ENCODE measurements around the gene STIM2. TPM values are rescaled to one million over a fixed set of nuclear protein-coding genes. Genes with fewer than 3 reads are reported as not detected.

Gene STIM2
- total and polyA plus RNA-seq, 2 donors (not counting 3 experiments of a cell fraction or from before 2014, with no cell fraction given): 21.0 to 21.2 TPM

GRCh38 chr4:26821031-26821430, 39.6 kb upstream of the STIM2 start:
- no TSS peak for BruUV-seq (replicated peaks)
- POLR2A ChIA-PET: no interaction called here
- Histone ChIP-seq H3K4me1 (ENCODE audit: control insufficient read depth, extremely low read depth, insufficient read depth, low read length) (peaks cover 11% of the 10 kb centered on the region), H3K27ac (ENCODE audit: insufficient read depth, low read depth, low read length) (no peak overlapping the region), H3K4me2 (ENCODE audit: insufficient read depth, low read length) (no peak overlapping the region), H3K9me3 (replicated peaks; ENCODE audit: control insufficient read depth, insufficient read depth, low read length) (no peaks in the 10 kb centered on the region), H3K9ac (replicated peaks; ENCODE audit: extremely low read depth, insufficient read depth, low read length) (no peak overlapping the region), H4K20me1 (replicated peaks; ENCODE audit: control insufficient read depth, extremely low read depth, insufficient read depth, low read length) (no peaks in the 10 kb centered on the region), H3K27me3 (ENCODE audit: control insufficient read depth in 2 of 2, insufficient read depth in 2 of 2, low read length in 2 of 2) (no peaks in the 10 kb centered on the region), H3K36me3 (ENCODE audit: control insufficient read depth in 2 of 2, extremely low read depth in 1 of 2, insufficient read depth in 2 of 2, low read length in 2 of 2) (no peaks in the 10 kb centered on the region), H3K79me2 (ENCODE audit: control insufficient read depth, insufficient read depth, low read length) (no peaks in the 10 kb centered on the region), H2AFZ (ENCODE audit: low read depth, low read length) (no peak overlapping the region), H3K9me1 (replicated peaks; ENCODE audit: control insufficient read depth, extremely low read depth, insufficient read depth, low read length) (no peaks in the 10 kb centered on the region), H3K4me3 (replicated peaks in 1 of 3; ENCODE audit: insufficient read depth in 1 of 3, low read depth in 1 of 3, low read length in 3 of 3) (no peak overlapping the region)
- CTCF ChIA-PET: no interaction called here
- dilution Hi-C loops (cut with MboI; ENCODE audit: extremely low pct_ligation_motif_present, low sequenced_read_pairs) (no loop called here), intact Hi-C loops (cut with micrococcal nuclease) (no loop called here)
- DNase-seq (ENCODE audit: low read depth, low spot score) (no peak), FAIRE-seq (no peak)
- no peak for TF ChIP-seq EZH2 (IDR thresholded peaks at IDR 0.05; ENCODE audit: borderline replicate concordance, low read depth, low read length, severe bottlenecking)
- no peak for TF ChIP-seq POLR2AphosphoS5 (IDR thresholded peaks at IDR 0.05; ENCODE audit: insufficient read depth, low read depth, low read length)
- no peak for TF ChIP-seq MAX (IDR thresholded peaks at IDR 0.05; ENCODE audit: insufficient read depth, insufficient read length)
- TF ChIP-seq MYC (IDR thresholded peaks at IDR 0.05; ENCODE audit: low read depth, low read length): no peak
- TF ChIP-seq GATA2 (IDR thresholded peaks at IDR 0.05; ENCODE audit: insufficient read depth, insufficient read length, low read depth, low read length): no peak
- no peak for TF ChIP-seq JUN (IDR thresholded peaks at IDR 0.05; ENCODE audit: borderline replicate concordance, insufficient read depth, insufficient read length, low read depth)
- TF ChIP-seq, protein P1, sequence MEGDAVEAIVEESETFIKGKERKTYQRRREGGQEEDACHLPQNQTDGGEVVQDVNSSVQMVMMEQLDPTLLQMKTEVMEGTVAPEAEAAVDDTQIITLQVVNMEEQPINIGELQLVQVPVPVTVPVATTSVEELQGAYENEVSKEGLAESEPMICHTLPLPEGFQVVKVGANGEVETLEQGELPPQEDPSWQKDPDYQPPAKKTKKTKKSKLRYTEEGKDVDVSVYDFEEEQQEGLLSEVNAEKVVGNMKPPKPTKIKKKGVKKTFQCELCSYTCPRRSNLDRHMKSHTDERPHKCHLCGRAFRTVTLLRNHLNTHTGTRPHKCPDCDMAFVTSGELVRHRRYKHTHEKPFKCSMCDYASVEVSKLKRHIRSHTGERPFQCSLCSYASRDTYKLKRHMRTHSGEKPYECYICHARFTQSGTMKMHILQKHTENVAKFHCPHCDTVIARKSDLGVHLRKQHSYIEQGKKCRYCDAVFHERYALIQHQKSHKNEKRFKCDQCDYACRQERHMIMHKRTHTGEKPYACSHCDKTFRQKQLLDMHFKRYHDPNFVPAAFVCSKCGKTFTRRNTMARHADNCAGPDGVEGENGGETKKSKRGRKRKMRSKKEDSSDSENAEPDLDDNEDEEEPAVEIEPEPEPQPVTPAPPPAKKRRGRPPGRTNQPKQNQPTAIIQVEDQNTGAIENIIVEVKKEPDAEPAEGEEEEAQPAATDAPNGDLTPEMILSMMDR (IDR thresholded peaks at IDR 0.05; ENCODE audit: extremely low read depth in 1 of 2, insufficient read depth in 1 of 2, low read depth in 1 of 2, low read length in 2 of 2): no peak
- TF ChIP-seq FOS (IDR thresholded peaks at IDR 0.05; ENCODE audit: borderline replicate concordance, insufficient read depth, low read length): no peak
- TF ChIP-seq POLR2A (IDR thresholded peaks at IDR 0.05; ENCODE audit: low read depth, low read length): no peak

Measured in endothelial cell of umbilical vein (primary cell).